Activated naive CD4-positive, alpha-beta T cell treated with anti-CD3 and anti-CD28 coated beads for 36 hours (primary cell): ENCODE results near the gene TMEM255B. TPM values are rescaled to one million over a fixed set of nuclear protein-coding genes. Genes with fewer than 3 reads are reported as not detected.
A peak's percentile ranks its signal among the peaks of the same experiment; 100 is the strongest.

ENCODE experiments used
- CTCF ChIA-PET: fragments of 350-600 bp; sonication (Branson Sonifier 250); formaldehyde crosslinking; loops from one replicate; lab custom pipeline; 2021; ENCODE audit warnings: antibody characterized with exemption; lab: Charles Lee
- DNase-seq: peaks from one replicate; pipeline ENCODE4 v3.0.0-alpha.2; 2020
- H3K27ac Mint-ChIP-seq: one replicate; pipeline ENCODE4 v1.8.0; 2021; ENCODE audit warnings: mild to moderate bottlenecking, mixed read lengths
- H3K27me3 Mint-ChIP-seq: one replicate; pipeline ENCODE4 v1.8.0; 2021; ENCODE audit warnings: low read depth, mixed read lengths
- H3K36me3 Mint-ChIP-seq: one replicate; pipeline ENCODE4 v1.8.0; 2021; ENCODE audit warnings: low read depth, mixed read lengths
- H3K4me1 Mint-ChIP-seq: one replicate; pipeline ENCODE4 v1.8.0; 2021; ENCODE audit warnings: low read depth, mixed read lengths
- H3K4me3 Mint-ChIP-seq: one replicate; pipeline ENCODE4 v1.8.0; 2021; ENCODE audit warnings: mild to moderate bottlenecking, moderate library complexity, mixed read lengths
- H3K9me3 Mint-ChIP-seq: one replicate; pipeline ENCODE4 v1.8.0; 2021; ENCODE audit warnings: mixed read lengths
- intact Hi-C: fragments of 100-400 bp; cut with micrococcal nuclease; formaldehyde crosslinking; loops from one replicate; pipeline ENCODE4 v1.15.1; 2023
- total RNA-seq, 2 experiments: library from RNA; stranded (reverse); gene quantifications; one replicate each; pipeline ENCODE4 v1.2.3, GENCODE V29; 2021

Gene TMEM255B
- total RNA-seq, 2 experiments from 2014 or later: 1.1 TPM

GRCh38 chr13:113756441-113757097, 2.5 kb upstream of the TMEM255B start:
- no peak for DNase-seq
- intact Hi-C loops: no loop called here
- H3K4me3 Mint-ChIP-seq: no peak overlapping the region
- no peaks in the 10 kb centered on the region for H3K36me3 Mint-ChIP-seq
- CTCF ChIA-PET: interaction anchor here (1.0 kb wide), 1 partner anchor 16 kb away, joined by 5 read pairs; no protein-coding TSS in a partner anchor
- H3K27me3 Mint-ChIP-seq: peaks cover 28% of the 10 kb centered on the region
- no peaks in the 10 kb centered on the region for H3K9me3 Mint-ChIP-seq
- H3K27ac Mint-ChIP-seq: no peak overlapping the region
- peaks cover 15% of the 10 kb centered on the region for H3K4me1 Mint-ChIP-seq

DNA sequence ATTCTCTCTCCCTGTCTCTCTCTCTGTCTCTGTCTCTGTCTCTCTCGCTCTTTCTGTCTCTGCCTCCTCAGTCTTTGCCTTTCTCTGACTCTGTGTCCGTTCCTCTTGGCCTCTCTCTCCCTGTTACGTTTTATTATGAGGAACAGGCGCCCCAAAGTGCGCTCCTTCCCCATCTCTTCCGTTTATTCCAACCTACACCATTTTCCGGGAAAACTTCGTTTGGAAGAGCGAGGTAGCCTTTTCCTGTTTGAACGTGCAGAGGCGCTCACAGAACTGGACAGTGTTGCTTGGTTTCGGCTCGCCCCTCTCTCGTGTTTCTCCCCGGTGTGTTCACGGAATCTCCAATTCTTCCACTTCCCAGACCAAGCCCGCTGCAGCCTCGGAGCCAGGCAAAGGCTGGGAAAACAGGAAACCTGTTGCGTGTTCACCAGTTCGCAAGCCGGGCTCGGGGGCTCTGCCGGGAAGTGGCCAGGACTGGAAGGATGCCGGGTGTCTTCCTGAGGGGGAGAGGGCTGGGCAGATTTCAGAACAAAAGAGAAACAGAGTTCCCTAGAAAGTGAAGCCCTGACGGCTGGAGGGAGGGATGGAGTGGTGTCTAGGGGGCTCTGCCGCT, 605 bp downstream of the TMEM255B start:
- Mint-ChIP-seq H3K36me3 (no peaks in the 10 kb centered on the region), H3K27ac (no peak overlapping the region), H3K4me3 (peak overlapping the region; percentile 86), H3K4me1 (peaks cover 15% of the 10 kb centered on the region), H3K27me3 (peaks cover 38% of the 10 kb centered on the region), H3K9me3 (no peaks in the 10 kb centered on the region)
- CTCF ChIA-PET: no interaction called here
- intact Hi-C loops: loop anchor here (1.0 to 2.0 kb wide), 2 partner anchors 13 to 55 kb away; no protein-coding TSS in a partner anchor
- DNase-seq: no peak

DNA sequence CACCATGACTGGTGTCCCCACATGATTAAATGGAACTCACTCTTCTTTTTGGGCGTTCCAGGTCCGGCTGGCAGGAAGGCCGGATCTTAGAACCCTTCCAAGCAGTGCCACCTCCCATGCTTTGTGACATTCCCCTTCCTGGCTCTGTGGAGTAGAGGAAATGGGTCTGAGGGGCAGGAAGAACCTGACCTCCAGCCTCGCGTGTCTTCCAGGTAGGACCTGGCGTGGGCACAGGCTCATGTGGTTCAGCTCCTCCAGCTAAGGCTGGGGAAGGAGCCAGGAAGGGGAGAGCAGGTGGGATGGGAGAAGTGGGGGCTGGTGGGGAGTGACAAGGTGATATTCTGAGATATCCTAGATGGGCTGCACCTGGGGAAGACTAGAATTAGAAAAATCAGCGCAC, 2.1 kb downstream of the TMEM255B start:
- Mint-ChIP-seq H3K36me3 (no peaks in the 10 kb centered on the region), H3K9me3 (no peaks in the 10 kb centered on the region), H3K27ac (no peak overlapping the region), H3K27me3 (peaks cover 38% of the 10 kb centered on the region), H3K4me1 (peaks cover 15% of the 10 kb centered on the region), H3K4me3 (no peak overlapping the region)
- intact Hi-C loops: no loop called here
- CTCF ChIA-PET: no interaction called here
- DNase-seq: no peak

GRCh38 chr13:113762075-113762474, 3.0 kb downstream of the TMEM255B start:
- CTCF ChIA-PET: no interaction called here
- no peak overlapping the region for H3K4me3 Mint-ChIP-seq
- H3K27ac Mint-ChIP-seq: no peak overlapping the region
- peaks cover 11% of the 10 kb centered on the region for H3K4me1 Mint-ChIP-seq
- intact Hi-C loops: no loop called here
- no peaks in the 10 kb centered on the region for H3K9me3 Mint-ChIP-seq
- no peaks in the 10 kb centered on the region for H3K36me3 Mint-ChIP-seq
- DNase-seq: no peak
- H3K27me3 Mint-ChIP-seq: peaks cover 38% of the 10 kb centered on the region

GRCh38 chr13:113762538-113762937, 3.5 kb downstream of the TMEM255B start:
- CTCF ChIA-PET: no interaction called here
- peaks cover 36% of the 10 kb centered on the region for H3K27me3 Mint-ChIP-seq

DNA sequence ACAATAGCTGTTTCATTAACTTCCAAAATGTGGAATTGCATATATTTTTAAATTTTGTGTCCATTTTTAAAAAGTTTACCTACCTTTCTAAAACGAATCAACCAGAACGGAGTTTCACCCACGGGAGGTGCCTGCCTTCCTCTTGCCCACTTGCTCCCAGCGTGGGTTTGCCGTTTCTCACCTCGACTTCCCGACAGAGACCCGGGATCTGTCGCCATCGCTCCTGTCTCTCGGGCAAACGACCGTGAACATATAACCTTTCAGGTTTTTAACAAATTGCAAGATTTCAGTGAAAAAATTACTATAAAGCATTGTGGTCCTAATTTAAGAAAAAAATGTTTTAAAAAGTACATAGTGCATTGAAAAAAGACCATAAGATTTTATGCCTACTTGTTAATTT, 4.2 kb downstream of the TMEM255B start:
- Mint-ChIP-seq H3K27me3 (peaks cover 34% of the 10 kb centered on the region), H3K9me3 (no peaks in the 10 kb centered on the region), H3K36me3 (no peaks in the 10 kb centered on the region), H3K4me1 (peaks cover 10% of the 10 kb centered on the region), H3K4me3 (no peak overlapping the region), H3K27ac (no peak overlapping the region)
- intact Hi-C loops: no loop called here
- CTCF ChIA-PET: no interaction called here
- no peak for DNase-seq

More at GRCh38 chr13:113762538-113762937, 3.5 kb downstream of the TMEM255B start:
- DNase-seq: no peak
- Mint-ChIP-seq H3K27ac (no peak overlapping the region), H3K36me3 (no peaks in the 10 kb centered on the region), H3K4me1 (peaks cover 11% of the 10 kb centered on the region), H3K9me3 (no peaks in the 10 kb centered on the region), H3K4me3 (no peak overlapping the region)
- intact Hi-C loops: no loop called here

DNA sequence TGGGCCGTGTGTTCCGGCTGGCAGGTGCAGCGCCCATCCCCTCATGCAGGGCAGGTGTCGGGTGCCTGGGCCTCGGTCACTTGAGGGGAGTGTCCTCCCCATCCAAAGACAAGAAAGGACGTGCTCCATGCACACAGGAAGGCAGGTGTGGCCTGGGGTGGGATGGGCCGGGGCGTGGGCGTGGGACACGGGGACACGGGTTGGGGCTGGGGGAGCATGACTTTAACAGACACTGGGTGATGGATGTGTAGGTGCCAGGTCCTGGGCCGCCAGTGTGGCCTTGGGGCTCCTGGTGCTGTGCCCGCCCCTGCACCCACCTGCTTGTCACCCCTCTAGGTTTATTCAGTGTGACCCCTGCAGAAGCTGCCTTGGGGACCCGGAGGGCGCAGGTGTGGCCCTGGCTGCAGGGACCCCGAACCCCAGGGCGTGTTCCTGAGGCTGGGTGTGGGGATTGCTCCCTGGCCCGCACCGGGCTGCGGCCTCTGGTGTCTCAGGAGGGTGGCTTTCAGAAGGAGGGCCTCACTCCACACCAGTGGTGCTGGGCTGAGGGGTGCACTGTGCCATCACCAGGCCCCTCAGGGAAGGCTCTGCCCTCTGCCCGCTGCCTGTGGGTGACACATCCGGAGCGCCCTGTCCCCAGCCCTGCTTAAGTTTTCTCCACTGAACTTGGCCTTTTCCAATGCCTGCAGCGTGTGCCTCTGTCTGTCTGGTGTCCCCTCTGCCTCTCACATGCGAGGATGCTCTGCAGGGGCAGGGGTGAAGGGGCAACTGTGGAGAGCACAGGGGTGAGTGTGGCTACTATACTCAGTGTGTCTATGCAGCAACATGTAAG, 5.2 kb downstream of the TMEM255B start:
- CTCF ChIA-PET: no interaction called here
- Mint-ChIP-seq H3K4me1 (peaks cover 7% of the 10 kb centered on the region), H3K27me3 (peaks cover 30% of the 10 kb centered on the region), H3K4me3 (no peak overlapping the region), H3K9me3 (no peaks in the 10 kb centered on the region), H3K27ac (no peak overlapping the region), H3K36me3 (no peaks in the 10 kb centered on the region)
- DNase-seq: no peak
- intact Hi-C loops: no loop called here

DNA sequence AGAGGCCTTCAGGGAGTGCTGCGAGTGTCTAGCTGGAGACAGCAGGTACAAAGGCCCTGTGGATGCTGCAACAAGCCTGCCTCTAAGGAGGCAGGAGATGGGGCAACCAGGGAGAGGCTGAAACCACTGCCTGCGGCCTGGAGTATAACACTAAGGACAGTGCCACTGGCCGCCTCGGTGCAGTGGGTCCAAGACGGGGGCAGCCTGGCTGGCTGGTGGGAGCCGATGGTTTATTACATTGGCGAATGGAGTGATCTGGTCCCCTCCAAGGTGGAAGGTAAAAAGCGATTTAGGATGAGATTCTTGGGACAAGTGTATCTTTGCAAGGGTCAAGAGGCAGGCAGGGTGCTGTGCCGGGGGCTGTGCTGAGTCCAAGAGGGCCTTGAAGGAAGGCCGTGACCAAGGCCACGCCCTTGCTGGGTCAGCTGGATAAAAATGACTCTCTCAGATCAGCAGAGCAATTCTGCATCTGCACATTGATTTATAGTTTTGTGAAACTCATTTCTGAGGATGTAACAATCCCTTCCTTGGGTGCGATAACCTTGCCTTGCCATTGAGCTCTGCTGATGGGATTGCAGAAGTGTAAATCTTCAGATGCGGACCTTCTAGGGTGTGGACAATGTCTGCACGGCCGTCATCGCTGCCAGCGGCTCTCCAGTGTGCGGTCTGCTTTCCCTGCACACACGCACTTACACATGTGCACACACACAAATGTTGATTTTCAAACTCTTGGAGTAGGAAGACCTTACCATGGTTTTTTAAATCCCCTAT, 6.0 kb downstream of the TMEM255B start:
- Mint-ChIP-seq H3K4me3 (no peak overlapping the region), H3K27ac (no peak overlapping the region), H3K36me3 (no peaks in the 10 kb centered on the region), H3K4me1 (no peaks in the 10 kb centered on the region), H3K9me3 (no peaks in the 10 kb centered on the region), H3K27me3 (peaks cover 23% of the 10 kb centered on the region)
- DNase-seq: no peak
- CTCF ChIA-PET: no interaction called here
- intact Hi-C loops: no loop called here

DNA sequence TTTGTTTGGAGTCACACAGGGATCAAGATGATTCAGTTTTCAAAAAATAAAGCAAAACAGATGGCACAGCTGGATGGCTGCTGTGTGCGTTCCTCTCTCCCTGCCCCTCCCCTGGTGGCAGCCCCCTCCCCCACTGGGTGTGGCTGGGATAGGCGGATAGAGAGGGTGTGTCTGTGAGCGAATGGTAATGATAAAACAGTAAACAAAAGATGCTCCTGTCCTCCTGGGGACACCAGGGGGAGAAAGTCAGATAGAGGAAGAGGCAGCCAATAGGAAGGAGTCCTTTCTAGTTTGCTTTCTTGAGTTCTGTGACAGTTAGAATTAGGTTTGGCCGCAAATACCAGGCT, 6.5 kb downstream of the TMEM255B start:
- Mint-ChIP-seq H3K9me3 (no peaks in the 10 kb centered on the region), H3K4me3 (no peak overlapping the region), H3K27me3 (peaks cover 20% of the 10 kb centered on the region), H3K27ac (no peak overlapping the region), H3K36me3 (no peaks in the 10 kb centered on the region), H3K4me1 (no peaks in the 10 kb centered on the region)
- intact Hi-C loops: no loop called here
- CTCF ChIA-PET: no interaction called here
- DNase-seq: no peak

DNA sequence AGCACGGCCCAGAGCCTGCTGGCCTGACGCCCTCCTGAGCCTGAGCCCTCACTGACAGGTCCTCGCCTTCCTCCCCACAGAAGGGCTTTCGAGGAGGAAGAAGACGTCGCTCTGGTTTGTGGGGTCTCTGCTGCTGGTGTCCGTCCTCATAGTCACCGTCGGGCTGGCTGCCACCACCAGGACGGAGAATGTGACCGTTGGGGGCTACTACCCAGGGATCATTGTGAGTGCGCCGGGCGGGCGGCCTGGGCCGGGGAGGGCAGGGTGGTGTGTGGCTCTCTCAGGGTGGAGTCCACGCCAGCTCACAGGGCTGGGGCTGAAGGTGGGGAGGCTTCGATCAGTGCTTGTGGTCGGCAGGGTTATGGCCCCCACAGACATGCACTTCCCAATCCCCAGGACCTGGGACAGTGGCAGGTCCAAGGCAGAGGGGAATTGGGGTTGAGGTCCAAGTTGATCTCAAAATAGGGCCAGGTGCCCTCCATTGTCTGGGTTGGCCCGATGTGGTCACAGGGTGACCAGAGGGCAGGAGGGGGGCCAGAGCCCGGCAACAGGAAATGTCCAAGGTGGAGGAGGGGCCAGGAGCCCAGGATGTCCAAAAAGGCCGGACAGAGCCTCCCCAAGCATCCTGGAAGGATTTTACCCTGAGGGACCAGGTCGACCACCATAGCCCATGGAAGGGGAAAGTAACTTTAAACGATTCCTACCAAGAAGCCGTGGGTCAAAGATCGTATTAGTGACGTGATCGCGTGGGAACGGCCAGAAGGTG, 7.2 kb downstream of the TMEM255B start:
- peaks cover 14% of the 10 kb centered on the region for H3K27me3 Mint-ChIP-seq
- DNase-seq: no peak
- H3K36me3 Mint-ChIP-seq: no peaks in the 10 kb centered on the region
- H3K9me3 Mint-ChIP-seq: no peaks in the 10 kb centered on the region
- CTCF ChIA-PET: no interaction called here
- no peak overlapping the region for H3K4me3 Mint-ChIP-seq
- no peak overlapping the region for H3K27ac Mint-ChIP-seq
- H3K4me1 Mint-ChIP-seq: no peaks in the 10 kb centered on the region
- intact Hi-C loops: no loop called here

DNA sequence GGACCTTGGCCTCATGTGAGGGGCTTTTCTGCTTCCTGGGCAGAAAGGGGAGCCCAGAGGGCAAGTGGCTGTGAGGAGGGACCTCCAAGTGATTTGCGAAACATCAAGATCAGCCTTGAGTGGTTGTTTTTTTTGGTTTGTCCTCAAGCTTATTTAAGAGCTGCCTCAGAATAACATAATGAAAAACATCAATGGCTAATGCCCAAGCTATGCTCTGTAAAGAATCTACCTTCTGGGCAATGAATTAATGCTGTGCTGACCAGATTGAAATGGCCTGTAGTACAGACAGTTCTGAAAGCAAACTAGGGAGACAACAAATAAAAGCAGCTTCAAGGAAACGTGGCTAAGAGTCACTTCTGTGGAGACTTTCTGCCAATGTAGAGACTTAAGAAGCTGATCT, 8.3 kb downstream of the TMEM255B start:
- Mint-ChIP-seq H3K4me3 (no peak overlapping the region), H3K27ac (no peak overlapping the region), H3K27me3 (peaks cover 5% of the 10 kb centered on the region), H3K9me3 (peaks cover 3% of the 10 kb centered on the region), H3K36me3 (no peaks in the 10 kb centered on the region), H3K4me1 (peaks cover 8% of the 10 kb centered on the region)
- intact Hi-C loops: no loop called here
- CTCF ChIA-PET: interaction anchor here (0.6 kb wide), 1 partner anchor 492 kb away, joined by 3 read pairs; no protein-coding TSS in a partner anchor
- DNase-seq: no peak
